HEK293 (cell line): ENCODE data around the gene GRB14.

Experiments
- CTCF ChIP-seq: fragments of 450-650 bp; formaldehyde crosslinking; IDR thresholded peaks from 2 replicates; pipeline ENCODE4 v1.5.1; 2016; ENCODE audit warnings: missing biosample characterization, missing genetic modification characterization
- HOXA7 ChIP-seq: sonication (generic); formaldehyde crosslinking; IDR thresholded peaks from 2 replicates; pipeline ENCODE4 v1.8.1; 2022; ENCODE audit warnings: missing genetic modification reagents, borderline replicate concordance
- KLF9 ChIP-seq: fragments of 450-650 bp; formaldehyde crosslinking; IDR thresholded peaks from 2 replicates; pipeline ENCODE4 v1.5.1; 2016; ENCODE audit warnings: missing biosample characterization, missing genetic modification characterization, low read depth
- SETDB1 ChIP-seq: IDR thresholded peaks from one replicate; pipeline ENCODE4 v1.6.1; 2017; ENCODE audit warnings: mild to moderate bottlenecking, low read length, moderate library complexity, mixed read lengths; ENCODE audit not compliant: insufficient read length
- SP2 ChIP-seq: fragments of 450-650 bp; formaldehyde crosslinking; IDR thresholded peaks from 2 replicates; pipeline ENCODE4 v1.5.1; 2016; ENCODE audit warnings: missing biosample characterization, missing genetic modification characterization
- TCF7L2 ChIP-seq: IDR thresholded peaks from 2 replicates; pipeline ENCODE4 v1.6.1; 2011; ENCODE audit warnings: low read depth, mild to moderate bottlenecking, inconsistent platforms, low read length, moderate library complexity, borderline replicate concordance
- ZNF114 ChIP-seq: fragments of 450-650 bp; formaldehyde crosslinking; IDR thresholded peaks from 2 replicates; pipeline ENCODE4 v1.5.0; 2017; ENCODE audit warnings: missing biosample characterization, missing genetic modification characterization
- ZNF398 ChIP-seq: fragments of 450-650 bp; formaldehyde crosslinking; IDR thresholded peaks from 2 replicates; pipeline ENCODE4 v1.5.1; 2017; ENCODE audit warnings: missing biosample characterization, missing genetic modification characterization
- ZNF76 ChIP-seq: fragments of 450-650 bp; formaldehyde crosslinking; IDR thresholded peaks from 2 replicates; pipeline ENCODE4; 2016; ENCODE audit warnings: low read depth, missing biosample characterization, missing genetic modification characterization, borderline replicate concordance
- TF ChIP-seq, protein P1 (sequence below): IDR thresholded peaks from 2 replicates; pipeline ENCODE4 v1.6.1; 2011; ENCODE audit warnings: mild to moderate bottlenecking, low read depth, low read length, borderline replicate concordance

GRCh38 chr2:164651361-164651760, 30.1 kb upstream of the GRB14 start:
- TF ChIP-seq, protein P1, sequence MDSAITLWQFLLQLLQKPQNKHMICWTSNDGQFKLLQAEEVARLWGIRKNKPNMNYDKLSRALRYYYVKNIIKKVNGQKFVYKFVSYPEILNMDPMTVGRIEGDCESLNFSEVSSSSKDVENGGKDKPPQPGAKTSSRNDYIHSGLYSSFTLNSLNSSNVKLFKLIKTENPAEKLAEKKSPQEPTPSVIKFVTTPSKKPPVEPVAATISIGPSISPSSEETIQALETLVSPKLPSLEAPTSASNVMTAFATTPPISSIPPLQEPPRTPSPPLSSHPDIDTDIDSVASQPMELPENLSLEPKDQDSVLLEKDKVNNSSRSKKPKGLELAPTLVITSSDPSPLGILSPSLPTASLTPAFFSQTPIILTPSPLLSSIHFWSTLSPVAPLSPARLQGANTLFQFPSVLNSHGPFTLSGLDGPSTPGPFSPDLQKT = no peak
- TF ChIP-seq CTCF (tag by site-specific recombination) (no peak), TCF7L2 (no peak), HOXA7 (CRISPR knock-in tag) (no peak), ZNF398 (tag by site-specific recombination) (no peak), SP2 (tag by site-specific recombination) (no peak), ZNF76 (tag by site-specific recombination) (no peak), ZNF114 (tag by site-specific recombination) (no peak), KLF9 (tag by site-specific recombination) (no peak), SETDB1 (no peak)
